ENCODE measurements around the gene PXYLP1.
A peak's percentile ranks its signal among the peaks of the same experiment; 100 is the strongest.

PXYLP1 gene

DNA sequence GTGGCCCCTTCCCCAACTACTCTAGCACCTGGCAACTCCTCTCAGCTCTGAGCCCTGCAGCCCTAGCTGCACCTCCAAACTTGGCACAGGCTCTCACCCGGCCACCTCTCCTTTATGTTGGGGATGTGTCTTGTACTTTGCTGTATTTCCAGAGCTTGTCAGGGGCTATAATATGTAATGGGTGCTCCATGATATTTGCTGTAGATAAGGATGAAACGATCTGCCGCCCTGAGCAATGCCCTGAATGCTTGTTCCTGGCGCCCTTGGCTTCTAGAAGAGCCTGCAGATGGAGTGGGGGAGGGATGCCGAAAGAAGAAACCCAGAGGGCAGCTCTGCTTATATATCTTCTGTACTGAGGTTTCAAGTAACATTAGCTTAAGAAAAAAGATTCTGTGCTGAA, 100.8 kb downstream of the PXYLP1 start:
- Histone ChIP-seq H3K27me3 (ENCODE audit: low read depth, low read length) (no peaks in the 10 kb centered on the region), H3K36me3 (ENCODE audit: control insufficient read depth in 1 of 2, insufficient read depth in 2 of 2, low read length in 2 of 2) (no peaks in the 10 kb centered on the region), H3K4me1 (ENCODE audit: control insufficient read depth in 1 of 2, insufficient read depth in 2 of 2, low read length in 2 of 2) (no peaks in the 10 kb centered on the region), H3K27ac (ENCODE audit: low read length) (peak overlapping the region; percentile 1), H3K4me3 (ENCODE audit: low read depth in 1 of 2, low read length in 2 of 2) (no peak overlapping the region), H3K9me3 (ENCODE audit: control insufficient read depth in 1 of 2, low read length in 2 of 2) (no peaks in the 10 kb centered on the region)

- no peaks in the 10 kb centered on the region for H3K27me3 ChIP-seq (ENCODE audit: low read depth, low read length)
- no peaks in the 10 kb centered on the region for H3K9me3 ChIP-seq (ENCODE audit: control insufficient read depth in 1 of 2, low read length in 2 of 2)
- no peak overlapping the region for H3K27ac ChIP-seq (ENCODE audit: low read length)
- H3K4me1 ChIP-seq (ENCODE audit: control insufficient read depth in 1 of 2, insufficient read depth in 2 of 2, low read length in 2 of 2) = no peaks in the 10 kb centered on the region
- no peak overlapping the region for H3K4me3 ChIP-seq (ENCODE audit: low read depth in 1 of 2, low read length in 2 of 2)
- H3K36me3 ChIP-seq (ENCODE audit: control insufficient read depth in 1 of 2, insufficient read depth in 2 of 2, low read length in 2 of 2) = no peaks in the 10 kb centered on the region
Observed at GRCh38 chr3:141333836-141334626, 102.4 kb downstream of the PXYLP1 start.

DNA sequence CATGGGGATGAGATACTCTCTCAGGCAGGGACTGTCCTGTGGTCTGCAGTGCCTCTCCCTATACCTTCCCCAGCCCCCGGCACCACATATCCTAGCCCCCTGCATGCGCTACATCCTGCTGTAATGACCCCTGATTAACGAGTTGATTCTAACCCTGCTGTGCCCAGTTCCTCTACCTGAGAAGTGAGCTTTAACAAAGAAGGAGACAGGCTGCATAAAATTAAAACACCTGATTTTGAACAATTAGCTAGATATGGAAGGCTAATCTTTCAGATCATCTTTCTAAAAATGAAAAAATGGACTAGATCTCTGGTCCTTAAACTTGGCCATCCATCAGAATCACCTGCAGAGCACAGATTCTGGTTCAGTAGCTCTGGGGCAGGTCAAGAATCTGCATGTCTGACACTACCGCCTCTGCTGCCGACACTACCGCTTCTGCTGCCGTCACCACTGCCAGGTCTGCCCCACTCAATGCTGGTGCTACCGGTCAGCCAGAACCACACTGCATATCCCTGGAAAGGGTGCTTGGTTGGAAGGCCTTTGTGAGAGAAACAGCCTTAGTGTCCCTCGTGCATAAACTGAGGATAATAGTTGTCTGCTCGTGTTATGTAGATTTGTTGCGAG, 103.1 kb downstream of the PXYLP1 start:
- no peaks in the 10 kb centered on the region for H3K4me1 ChIP-seq (ENCODE audit: control insufficient read depth in 1 of 2, insufficient read depth in 2 of 2, low read length in 2 of 2)
- no peaks in the 10 kb centered on the region for H3K9me3 ChIP-seq (ENCODE audit: control insufficient read depth in 1 of 2, low read length in 2 of 2)

GRCh38 chr3:141335531-141336061, 104.0 kb downstream of the PXYLP1 start:
- H3K4me3 ChIP-seq (ENCODE audit: low read depth in 1 of 2, low read length in 2 of 2) = no peak overlapping the region
- H3K36me3 ChIP-seq (ENCODE audit: control insufficient read depth in 1 of 2, insufficient read depth in 2 of 2, low read length in 2 of 2) = no peaks in the 10 kb centered on the region
- no peaks in the 10 kb centered on the region for H3K27me3 ChIP-seq (ENCODE audit: low read depth, low read length)
- no peaks in the 10 kb centered on the region for H3K9me3 ChIP-seq (ENCODE audit: control insufficient read depth in 1 of 2, low read length in 2 of 2)
- no peak overlapping the region for H3K27ac ChIP-seq (ENCODE audit: low read length)
- no peaks in the 10 kb centered on the region for H3K4me1 ChIP-seq (ENCODE audit: control insufficient read depth in 1 of 2, insufficient read depth in 2 of 2, low read length in 2 of 2)

More for the DNA sequence above, 103.1 kb downstream of the PXYLP1 start:
- Histone ChIP-seq H3K27me3 (ENCODE audit: low read depth, low read length) (no peaks in the 10 kb centered on the region), H3K27ac (ENCODE audit: low read length) (no peak overlapping the region), H3K36me3 (ENCODE audit: control insufficient read depth in 1 of 2, insufficient read depth in 2 of 2, low read length in 2 of 2) (no peaks in the 10 kb centered on the region), H3K4me3 (ENCODE audit: low read depth in 1 of 2, low read length in 2 of 2) (no peak overlapping the region)

GRCh38 chr3:141336672-141337522, 105.3 kb downstream of the PXYLP1 start:
- no peak overlapping the region for H3K4me3 ChIP-seq (ENCODE audit: low read depth in 1 of 2, low read length in 2 of 2)
- no peaks in the 10 kb centered on the region for H3K4me1 ChIP-seq (ENCODE audit: control insufficient read depth in 1 of 2, insufficient read depth in 2 of 2, low read length in 2 of 2)
- H3K36me3 ChIP-seq (ENCODE audit: control insufficient read depth in 1 of 2, insufficient read depth in 2 of 2, low read length in 2 of 2) = no peaks in the 10 kb centered on the region
- H3K27ac ChIP-seq (ENCODE audit: low read length) = no peak overlapping the region
- no peaks in the 10 kb centered on the region for H3K9me3 ChIP-seq (ENCODE audit: control insufficient read depth in 1 of 2, low read length in 2 of 2)
- H3K27me3 ChIP-seq (ENCODE audit: low read depth, low read length) = no peaks in the 10 kb centered on the region

GRCh38 chr3:141337523-141337854, 105.9 kb downstream of the PXYLP1 start:
- Histone ChIP-seq H3K36me3 (ENCODE audit: control insufficient read depth in 1 of 2, insufficient read depth in 2 of 2, low read length in 2 of 2) (no peaks in the 10 kb centered on the region), H3K27me3 (ENCODE audit: low read depth, low read length) (no peaks in the 10 kb centered on the region), H3K4me3 (ENCODE audit: low read depth in 1 of 2, low read length in 2 of 2) (no peak overlapping the region), H3K9me3 (ENCODE audit: control insufficient read depth in 1 of 2, low read length in 2 of 2) (no peaks in the 10 kb centered on the region), H3K4me1 (ENCODE audit: control insufficient read depth in 1 of 2, insufficient read depth in 2 of 2, low read length in 2 of 2) (no peaks in the 10 kb centered on the region), H3K27ac (ENCODE audit: low read length) (no peak overlapping the region)

DNA sequence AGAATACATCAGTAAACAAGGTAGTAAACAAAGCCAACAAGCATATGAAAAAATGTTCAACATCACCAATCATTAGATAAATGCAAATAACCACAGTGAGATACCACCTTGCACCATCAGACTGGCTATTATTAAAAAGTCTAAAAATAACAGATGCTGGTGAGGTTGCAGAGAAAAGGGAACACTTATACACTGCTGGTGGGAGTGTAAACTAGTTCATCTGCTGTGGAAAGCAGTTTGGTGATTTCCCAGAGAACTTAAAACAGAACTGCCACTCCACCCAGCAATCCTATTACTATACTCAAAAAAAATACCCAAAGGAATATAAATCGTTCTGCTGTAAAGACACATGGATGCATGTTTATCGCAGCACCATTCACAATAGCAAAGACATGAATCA, 106.4 kb downstream of the PXYLP1 start:
- no peaks in the 10 kb centered on the region for H3K27me3 ChIP-seq (ENCODE audit: low read depth, low read length)
- no peaks in the 10 kb centered on the region for H3K9me3 ChIP-seq (ENCODE audit: control insufficient read depth in 1 of 2, low read length in 2 of 2)
- no peaks in the 10 kb centered on the region for H3K36me3 ChIP-seq (ENCODE audit: control insufficient read depth in 1 of 2, insufficient read depth in 2 of 2, low read length in 2 of 2)
- H3K27ac ChIP-seq (ENCODE audit: low read length) = no peak overlapping the region
- H3K4me1 ChIP-seq (ENCODE audit: control insufficient read depth in 1 of 2, insufficient read depth in 2 of 2, low read length in 2 of 2) = no peaks in the 10 kb centered on the region
- no peak overlapping the region for H3K4me3 ChIP-seq (ENCODE audit: low read depth in 1 of 2, low read length in 2 of 2)

GRCh38 chr3:141338881-141339280, 107.3 kb downstream of the PXYLP1 start:
- no peak overlapping the region for H3K4me3 ChIP-seq (ENCODE audit: low read depth in 1 of 2, low read length in 2 of 2)
- H3K9me3 ChIP-seq (ENCODE audit: control insufficient read depth in 1 of 2, low read length in 2 of 2) = no peaks in the 10 kb centered on the region
- H3K27ac ChIP-seq (ENCODE audit: low read length) = no peak overlapping the region
- H3K36me3 ChIP-seq (ENCODE audit: control insufficient read depth in 1 of 2, insufficient read depth in 2 of 2, low read length in 2 of 2) = no peaks in the 10 kb centered on the region
- H3K27me3 ChIP-seq (ENCODE audit: low read depth, low read length) = no peaks in the 10 kb centered on the region
- H3K4me1 ChIP-seq (ENCODE audit: control insufficient read depth in 1 of 2, insufficient read depth in 2 of 2, low read length in 2 of 2) = no peaks in the 10 kb centered on the region

DNA sequence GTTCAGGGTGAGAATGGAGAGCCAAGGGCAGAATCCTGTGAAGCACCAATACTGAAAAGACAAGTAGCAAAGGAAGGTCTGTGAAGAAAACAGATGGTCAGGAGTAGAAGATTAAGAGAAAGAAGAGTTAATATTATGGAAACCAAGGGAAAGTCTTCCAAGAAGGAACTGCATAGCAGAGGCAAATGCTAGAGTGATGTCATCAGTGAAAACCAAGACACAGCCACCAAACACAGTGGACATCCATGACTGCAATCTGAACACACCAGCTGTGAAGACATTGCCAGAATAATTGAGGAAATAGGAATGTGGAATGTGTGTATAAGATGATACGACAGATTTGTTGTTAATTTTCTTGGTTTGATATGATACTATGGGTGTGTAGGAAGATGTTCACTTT, 109.9 kb downstream of the PXYLP1 start:
- no peak overlapping the region for H3K27ac ChIP-seq (ENCODE audit: low read length)
- no peaks in the 10 kb centered on the region for H3K36me3 ChIP-seq (ENCODE audit: control insufficient read depth in 1 of 2, insufficient read depth in 2 of 2, low read length in 2 of 2)
- no peak overlapping the region for H3K4me3 ChIP-seq (ENCODE audit: low read depth in 1 of 2, low read length in 2 of 2)
- no peaks in the 10 kb centered on the region for H3K4me1 ChIP-seq (ENCODE audit: control insufficient read depth in 1 of 2, insufficient read depth in 2 of 2, low read length in 2 of 2)
- no peaks in the 10 kb centered on the region for H3K27me3 ChIP-seq (ENCODE audit: low read depth, low read length)
- no peaks in the 10 kb centered on the region for H3K9me3 ChIP-seq (ENCODE audit: control insufficient read depth in 1 of 2, low read length in 2 of 2)

- H3K9me3 ChIP-seq (ENCODE audit: control insufficient read depth in 1 of 2, low read length in 2 of 2) = no peaks in the 10 kb centered on the region
- H3K27ac ChIP-seq (ENCODE audit: low read length) = no peak overlapping the region
- H3K36me3 ChIP-seq (ENCODE audit: control insufficient read depth in 1 of 2, insufficient read depth in 2 of 2, low read length in 2 of 2) = no peaks in the 10 kb centered on the region
- no peaks in the 10 kb centered on the region for H3K4me1 ChIP-seq (ENCODE audit: control insufficient read depth in 1 of 2, insufficient read depth in 2 of 2, low read length in 2 of 2)
- no peak overlapping the region for H3K4me3 ChIP-seq (ENCODE audit: low read depth in 1 of 2, low read length in 2 of 2)
- no peaks in the 10 kb centered on the region for H3K27me3 ChIP-seq (ENCODE audit: low read depth, low read length)
Observed at GRCh38 chr3:141342386-141342785, 110.8 kb downstream of the PXYLP1 start.

GRCh38 chr3:141343077-141343476, 111.5 kb downstream of the PXYLP1 start:
- Histone ChIP-seq H3K9me3 (ENCODE audit: control insufficient read depth in 1 of 2, low read length in 2 of 2) (no peaks in the 10 kb centered on the region), H3K36me3 (ENCODE audit: control insufficient read depth in 1 of 2, insufficient read depth in 2 of 2, low read length in 2 of 2) (no peaks in the 10 kb centered on the region), H3K27ac (ENCODE audit: low read length) (no peak overlapping the region), H3K27me3 (ENCODE audit: low read depth, low read length) (no peaks in the 10 kb centered on the region), H3K4me1 (ENCODE audit: control insufficient read depth in 1 of 2, insufficient read depth in 2 of 2, low read length in 2 of 2) (no peaks in the 10 kb centered on the region), H3K4me3 (ENCODE audit: low read depth in 1 of 2, low read length in 2 of 2) (no peak overlapping the region)

All from muscle layer of duodenum (tissue), 2 donors.